ENCODE measurements around the gene ITPR1. TPM values are rescaled to one million over a fixed set of nuclear protein-coding genes. Genes with fewer than 3 reads are reported as not detected.

The ITPR1 gene
- total and polyA plus RNA-seq, 10 of the 15 experiments (the other 5 are each of a cell fraction or from before 2014, with no cell fraction given): 12.2 to 239 (median 28.4) TPM

DNA sequence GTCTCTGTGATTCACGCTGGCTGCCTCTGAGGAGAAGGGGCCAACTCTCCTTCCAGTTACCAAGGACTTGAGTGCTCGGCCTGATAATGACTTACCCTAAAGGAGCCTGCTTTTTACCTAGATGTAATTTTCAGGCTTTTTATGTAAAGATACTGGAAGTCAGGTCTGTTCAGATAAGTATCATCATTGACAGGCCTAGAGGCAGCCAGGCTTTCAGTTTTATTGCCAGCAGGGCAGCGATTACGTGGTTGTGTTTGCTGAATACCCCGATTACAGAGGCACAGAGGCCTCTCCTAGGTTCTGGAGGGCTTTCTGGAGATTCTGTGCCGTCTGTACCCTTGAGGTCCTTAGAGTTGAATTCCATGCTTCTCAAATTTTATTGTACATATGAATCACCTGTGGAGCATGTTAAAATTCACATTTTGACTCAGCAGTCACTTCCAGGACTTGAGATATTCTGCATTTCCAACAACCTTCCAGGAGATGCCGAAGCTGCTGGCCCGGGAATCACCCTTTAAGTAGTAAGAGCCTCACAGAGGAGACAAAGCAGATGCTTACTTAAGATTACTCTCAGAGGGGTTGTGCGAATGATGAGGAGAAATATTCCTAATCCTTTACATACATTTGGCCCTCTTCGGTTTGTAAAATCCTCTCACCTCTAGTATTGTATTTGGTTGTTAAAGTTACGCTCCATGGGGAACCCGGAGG is 326.0 kb downstream of the ITPR1 start:
- no peaks in the 10 kb centered on the region for H3K4me1 ChIP-seq (ENCODE audit: control insufficient read depth, insufficient read depth, low read length)
- H3K4me2 ChIP-seq (ENCODE audit: control insufficient read depth, insufficient read depth): no peak overlapping the region
- no peak overlapping the region for H2AFZ ChIP-seq (ENCODE audit: control insufficient read depth, low read depth, low read length)
- BruUV-seq (replicated peaks): no TSS peak
- H3K36me3 ChIP-seq (ENCODE audit: control insufficient read depth in 2 of 2, insufficient read depth in 2 of 2, low read length in 1 of 2): peaks cover 12 to 42% of the 10 kb centered on the region in 2 experiments; a peak in 3 of 4 replicates
- H3K9me3 ChIP-seq (replicated peaks; ENCODE audit: control insufficient read depth, insufficient read depth, low read length): no peaks in the 10 kb centered on the region; the same call in 2 of the 3 replicates
- ChIA-PET POLR2A (no interaction called here), RAD21 (ENCODE audit: unreplicated experiment) (no interaction called here), CTCF (no interaction called here), SMC1A (ENCODE audit: uncharacterized antibody, unreplicated experiment) (no interaction called here)
- H3K27ac ChIP-seq (ENCODE audit: control insufficient read depth, insufficient read depth): no peak overlapping the region
- no peak for FAIRE-seq
- no peaks in the 10 kb centered on the region for H3K27me3 ChIP-seq (replicated peaks in 1 of 2; ENCODE audit: control insufficient read depth in 2 of 2, insufficient read depth in 2 of 2, low read length in 1 of 2)
- no peak for TF ChIP-seq NFYB (IDR thresholded peaks at IDR 0.05; ENCODE audit: insufficient read depth, low read depth, low read length)
- no peak for TF ChIP-seq ZNF207 (IDR thresholded peaks at IDR 0.05; ENCODE audit: borderline replicate concordance)
- TF ChIP-seq CEBPZ (IDR thresholded peaks at IDR 0.05; ENCODE audit: low read depth, low read length): no peak
- no peak for TF ChIP-seq TCF12 (IDR thresholded peaks at IDR 0.05; ENCODE audit: low read depth, low read length)
- TF ChIP-seq CREM (IDR thresholded peaks at IDR 0.05; ENCODE audit: low read depth): no peak
- TF ChIP-seq MEF2B (IDR thresholded peaks at IDR 0.05; ENCODE audit: partially characterized antibody, poor library complexity, severe bottlenecking): no peak
- no peak for TF ChIP-seq BCLAF1 (IDR thresholded peaks at IDR 0.05)
- TF ChIP-seq TCF7 (IDR thresholded peaks at IDR 0.05; ENCODE audit: borderline replicate concordance): no peak
- TF ChIP-seq DPF2 (IDR thresholded peaks at IDR 0.05): no peak
- no peak for TF ChIP-seq CREB1 (IDR thresholded peaks at IDR 0.05; ENCODE audit: low read depth)
- no peak for TF ChIP-seq SPI1 (IDR thresholded peaks at IDR 0.05; ENCODE audit: borderline replicate concordance, insufficient read depth, low read depth, low read length)
- TF ChIP-seq STAT3 (IDR thresholded peaks at IDR 0.05; ENCODE audit: low read depth, low read length): no peak
- TF ChIP-seq HDAC2 (IDR thresholded peaks at IDR 0.05): no peak
- TF ChIP-seq ZSCAN29 (IDR thresholded peaks at IDR 0.05): no peak
- TF ChIP-seq IKZF1 (conservative IDR thresholded peaks at IDR 0.05): no peak
- TF ChIP-seq CBFB (IDR thresholded peaks at IDR 0.05; ENCODE audit: low read depth): no peak
- TF ChIP-seq EED (IDR thresholded peaks at IDR 0.05; ENCODE audit: low read depth): no peak
- no peak for ATAC-seq
- in situ Hi-C loops (cut with MboI): no loop called here
- no peaks in the 10 kb centered on the region for H4K20me1 ChIP-seq (ENCODE audit: control insufficient read depth, insufficient read depth)
- DNase-seq (ENCODE audit: low read depth, low spot score): no peak
- H3K4me3 ChIP-seq: no peak overlapping the region
- WGBS (ENCODE audit: insufficient coverage, insufficient replicate concordance, low lambda C conversion rate, missing lambda C conversion rate): 90% methylated on average over 12 of the region's 12 CpGs
- H3K79me2 ChIP-seq (ENCODE audit: control insufficient read depth, insufficient read depth, low read length): no peaks in the 10 kb centered on the region
- intact Hi-C loops (cut with micrococcal nuclease; ENCODE audit: unreplicated experiment): no loop called here
- H3K9ac ChIP-seq (ENCODE audit: control insufficient read depth, insufficient read depth, low read length): no peak overlapping the region

All from GM12878 (cell line).